GM18867 (cell line): ENCODE measurements around the gene OR1I1.

Source experiments
- ATAC-seq: cut with Tn5 transposase; IDR thresholded peaks from one replicate; pipeline ENCODE4 v1.9.1; 2021; ENCODE audit warnings: mild to moderate bottlenecking, moderate library complexity; ENCODE audit not compliant: unreplicated experiment

Gene OR1I1

GRCh38 chr19:15116856-15117255, 34.8 kb downstream of the OR1I1 start:
- ATAC-seq, result no peak

- ATAC-seq, result no peak
These were observed 36.2 kb downstream of the OR1I1 start for GRCh38 chr19:15118248-15118647.

- no peak for ATAC-seq
These were observed 36.9 kb downstream of the OR1I1 start for GRCh38 chr19:15118789-15119494.

- ATAC-seq, result no peak
These were observed 38.4 kb downstream of the OR1I1 start for GRCh38 chr19:15120135-15121026.

GRCh38 chr19:15122331-15123030, 40.5 kb downstream of the OR1I1 start:
- ATAC-seq, result no peak

GRCh38 chr19:15123031-15123890, 41.2 kb downstream of the OR1I1 start:
- no peak for ATAC-seq

GRCh38 chr19:15123900-15124299, 41.9 kb downstream of the OR1I1 start:
- no peak for ATAC-seq

GRCh38 chr19:15124572-15125231, 42.7 kb downstream of the OR1I1 start:
- ATAC-seq, result no peak

GRCh38 chr19:15125232-15126067, 43.4 kb downstream of the OR1I1 start:
- ATAC-seq, result peak; percentile 87

GRCh38 chr19:15126131-15126910, 44.3 kb downstream of the OR1I1 start:
- no peak for ATAC-seq

GRCh38 chr19:15128162-15128770, 46.3 kb downstream of the OR1I1 start:
- ATAC-seq, result no peak

GRCh38 chr19:15129856-15130585, 48.0 kb downstream of the OR1I1 start:
- ATAC-seq, result no peak

- ATAC-seq, result no peak
These were observed 54.4 kb downstream of the OR1I1 start for GRCh38 chr19:15136234-15136954.

GRCh38 chr19:15137777-15138176, 55.8 kb downstream of the OR1I1 start:
- no peak for ATAC-seq

- no peak for ATAC-seq
These were observed 56.4 kb downstream of the OR1I1 start for GRCh38 chr19:15138427-15138826.

GRCh38 chr19:15141143-15141542, 59.1 kb downstream of the OR1I1 start:
- no peak for ATAC-seq

- ATAC-seq, result no peak
These were observed 60.3 kb downstream of the OR1I1 start for GRCh38 chr19:15142313-15142712.
